Measurements from ENCODE around the gene IRAK3. TPM values are rescaled to one million over a fixed set of nuclear protein-coding genes. Genes with fewer than 3 reads are reported as not detected.
A peak's percentile ranks its signal among the peaks of the same experiment; 100 is the strongest.

The IRAK3 gene
- total RNA-seq, 1 experiment from 2014 or later: 2.3 TPM

- no peaks in the 10 kb centered on the region; the same call in 1 of the 2 replicates for H3K27me3 ChIP-seq
- no peaks in the 10 kb centered on the region for H3K9me3 ChIP-seq
- no peak for DNase-seq
- H3K4me3 ChIP-seq: no peak overlapping the region
- H3K36me3 ChIP-seq: no peaks in the 10 kb centered on the region
Measured at GRCh38 chr12:66269142-66269541, 80.1 kb downstream of the IRAK3 start.

- Histone ChIP-seq H3K27me3 (no peaks in the 10 kb centered on the region; the same call in 1 of the 2 replicates), H3K4me3 (no peak overlapping the region), H3K9me3 (no peaks in the 10 kb centered on the region), H3K36me3 (no peaks in the 10 kb centered on the region)
- no peak for DNase-seq
Measured at GRCh38 chr12:66269757-66270383, 80.9 kb downstream of the IRAK3 start.

GRCh38 chr12:66270613-66271012, 81.6 kb downstream of the IRAK3 start:
- H3K9me3 ChIP-seq: no peaks in the 10 kb centered on the region
- H3K36me3 ChIP-seq: no peaks in the 10 kb centered on the region
- H3K27me3 ChIP-seq: no peaks in the 10 kb centered on the region; the same call in 1 of the 2 replicates
- DNase-seq: no peak
- H3K4me3 ChIP-seq: no peak overlapping the region

- no peak for DNase-seq
- no peak overlapping the region for H3K4me3 ChIP-seq
- no peaks in the 10 kb centered on the region for H3K9me3 ChIP-seq
- no peaks in the 10 kb centered on the region; the same call in 1 of the 2 replicates for H3K27me3 ChIP-seq
- H3K36me3 ChIP-seq: no peaks in the 10 kb centered on the region
Measured at GRCh38 chr12:66272650-66273049, 83.6 kb downstream of the IRAK3 start.

- no peaks in the 10 kb centered on the region for H3K36me3 ChIP-seq
- no peaks in the 10 kb centered on the region for H3K9me3 ChIP-seq
- DNase-seq: no peak
- no peak overlapping the region for H3K4me3 ChIP-seq
- H3K27me3 ChIP-seq: no peaks in the 10 kb centered on the region; the same call in 1 of the 2 replicates
Measured at GRCh38 chr12:66273147-66273546, 84.1 kb downstream of the IRAK3 start.

- Histone ChIP-seq H3K4me3 (no peak overlapping the region), H3K36me3 (no peaks in the 10 kb centered on the region), H3K9me3 (no peaks in the 10 kb centered on the region), H3K27me3 (no peaks in the 10 kb centered on the region; the same call in 1 of the 2 replicates)
- no peak for DNase-seq
Measured at GRCh38 chr12:66275040-66275439, 86.0 kb downstream of the IRAK3 start.

- H3K36me3 ChIP-seq: no peaks in the 10 kb centered on the region
- H3K27me3 ChIP-seq: no peaks in the 10 kb centered on the region; the same call in 1 of the 2 replicates
- H3K4me3 ChIP-seq: no peak overlapping the region
- DNase-seq: peak; percentile 9
- H3K9me3 ChIP-seq: no peaks in the 10 kb centered on the region
Measured at GRCh38 chr12:66279123-66279712, 90.2 kb downstream of the IRAK3 start.

GRCh38 chr12:66280561-66280960, 91.5 kb downstream of the IRAK3 start:
- Histone ChIP-seq H3K4me3 (no peak overlapping the region), H3K27me3 (no peaks in the 10 kb centered on the region; the same call in 1 of the 2 replicates), H3K9me3 (no peaks in the 10 kb centered on the region), H3K36me3 (no peaks in the 10 kb centered on the region)
- DNase-seq: no peak

- DNase-seq: no peak
- Histone ChIP-seq H3K27me3 (no peaks in the 10 kb centered on the region), H3K4me3 (no peak overlapping the region), H3K9me3 (no peaks in the 10 kb centered on the region), H3K36me3 (no peaks in the 10 kb centered on the region)
Measured at GRCh38 chr12:66282244-66282643, 93.2 kb downstream of the IRAK3 start.

- Histone ChIP-seq H3K36me3 (no peaks in the 10 kb centered on the region), H3K27me3 (0 out of 2 replicates have a peak, but pooled peaks cover 4% of the 10 kb centered on the region), H3K4me3 (no peak overlapping the region), H3K9me3 (no peaks in the 10 kb centered on the region)
- no peak for DNase-seq
Measured at GRCh38 chr12:66287275-66287674, 98.3 kb downstream of the IRAK3 start.

GRCh38 chr12:66288121-66288520, 99.1 kb downstream of the IRAK3 start:
- no peak overlapping the region for H3K4me3 ChIP-seq
- H3K9me3 ChIP-seq: no peaks in the 10 kb centered on the region
- DNase-seq: no peak
- 0 out of 2 replicates have a peak, but pooled peaks cover 4% of the 10 kb centered on the region for H3K27me3 ChIP-seq
- H3K36me3 ChIP-seq: no peaks in the 10 kb centered on the region

GRCh38 chr12:66289485-66289884, 100.5 kb downstream of the IRAK3 start:
- H3K4me3 ChIP-seq: no peak overlapping the region
- H3K9me3 ChIP-seq: no peaks in the 10 kb centered on the region
- H3K36me3 ChIP-seq: no peaks in the 10 kb centered on the region
- H3K27me3 ChIP-seq: 0 out of 2 replicates have a peak, but pooled peaks cover 4% of the 10 kb centered on the region
- no peak for DNase-seq

GRCh38 chr12:66290716-66291200, 101.7 kb downstream of the IRAK3 start:
- no peak for DNase-seq
- H3K9me3 ChIP-seq: no peaks in the 10 kb centered on the region
- 0 out of 2 replicates have a peak, but pooled peaks cover 4% of the 10 kb centered on the region for H3K27me3 ChIP-seq
- no peak overlapping the region for H3K4me3 ChIP-seq
- no peaks in the 10 kb centered on the region for H3K36me3 ChIP-seq

GRCh38 chr12:66296176-66296683, 107.2 kb downstream of the IRAK3 start:
- no peak for DNase-seq
- Histone ChIP-seq H3K27me3 (peaks cover 5% of the 10 kb centered on the region), H3K9me3 (no peaks in the 10 kb centered on the region), H3K4me3 (no peak overlapping the region), H3K36me3 (no peaks in the 10 kb centered on the region)

- DNase-seq: no peak
- Histone ChIP-seq H3K4me3 (no peak overlapping the region), H3K36me3 (no peaks in the 10 kb centered on the region), H3K9me3 (no peaks in the 10 kb centered on the region), H3K27me3 (peaks cover 3% of the 10 kb centered on the region)
Measured at GRCh38 chr12:66297080-66297479, 108.1 kb downstream of the IRAK3 start.

GRCh38 chr12:66297923-66298322, 108.9 kb downstream of the IRAK3 start:
- no peak for DNase-seq
- Histone ChIP-seq H3K27me3 (peaks cover 2% of the 10 kb centered on the region), H3K36me3 (no peaks in the 10 kb centered on the region), H3K4me3 (no peak overlapping the region), H3K9me3 (no peaks in the 10 kb centered on the region)

GRCh38 chr12:66301944-66302826, 113.2 kb downstream of the IRAK3 start, which contains the start of gene HELB:
Gene HELB, plus strand, starts transcription at chr12:66302493. Its CDS starts 111 bp downstream, at chr12:66302604.
- DNase-seq: peak; percentile 93
- H3K27me3 ChIP-seq: peaks cover 2% of the 10 kb centered on the region
- no peaks in the 10 kb centered on the region for H3K9me3 ChIP-seq
- H3K36me3 ChIP-seq: no peaks in the 10 kb centered on the region; the same call in 1 of the 2 replicates
- H3K4me3 ChIP-seq: peak within 1 kb of the TSS; percentile 88
